GM21367 (cell line): ENCODE data around the gene NHLH2.

Source experiments
- ATAC-seq: cut with Tn5 transposase; IDR thresholded peaks from one replicate; pipeline ENCODE4 v1.9.1; 2021; ENCODE audit not compliant: unreplicated experiment

NHLH2 gene

GRCh38 chr1:115838431-115839028, 2.4 kb downstream of the NHLH2 start:
- no peak for ATAC-seq

DNA sequence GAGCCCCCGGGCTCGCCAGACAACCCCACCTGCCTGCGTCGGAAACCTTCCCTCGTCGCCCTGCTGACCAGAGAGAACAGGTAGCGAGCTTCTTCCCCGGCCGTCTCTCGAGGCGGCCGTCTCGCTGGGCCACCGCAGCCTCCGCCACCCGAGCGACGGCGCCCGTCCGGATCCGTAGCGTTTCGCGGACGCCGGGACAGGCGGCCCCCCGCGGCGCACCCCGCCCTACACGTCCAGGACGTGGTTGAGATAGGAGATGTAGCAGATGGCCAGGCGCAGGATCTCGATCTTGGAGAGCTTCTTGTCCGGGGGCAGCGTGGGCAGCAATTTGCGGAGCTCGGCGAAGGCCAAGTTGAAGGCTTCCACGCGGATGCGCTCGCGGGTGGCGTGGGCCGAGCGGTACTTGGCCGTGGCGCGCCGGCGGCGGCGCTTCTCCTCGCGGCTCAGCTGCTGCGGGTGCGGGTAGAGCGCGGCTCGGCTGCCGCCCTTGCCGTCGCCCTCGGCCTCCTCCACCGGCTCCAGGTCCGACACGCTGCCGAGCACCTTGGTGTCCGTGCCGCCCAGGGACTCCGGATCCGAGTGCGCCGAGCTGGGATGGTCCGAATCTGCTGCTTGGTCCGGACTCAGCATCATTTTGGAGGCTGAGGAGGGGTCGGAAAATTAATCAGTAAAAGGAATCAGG, 3.0 kb downstream of the NHLH2 start:
- ATAC-seq = no peak

DNA sequence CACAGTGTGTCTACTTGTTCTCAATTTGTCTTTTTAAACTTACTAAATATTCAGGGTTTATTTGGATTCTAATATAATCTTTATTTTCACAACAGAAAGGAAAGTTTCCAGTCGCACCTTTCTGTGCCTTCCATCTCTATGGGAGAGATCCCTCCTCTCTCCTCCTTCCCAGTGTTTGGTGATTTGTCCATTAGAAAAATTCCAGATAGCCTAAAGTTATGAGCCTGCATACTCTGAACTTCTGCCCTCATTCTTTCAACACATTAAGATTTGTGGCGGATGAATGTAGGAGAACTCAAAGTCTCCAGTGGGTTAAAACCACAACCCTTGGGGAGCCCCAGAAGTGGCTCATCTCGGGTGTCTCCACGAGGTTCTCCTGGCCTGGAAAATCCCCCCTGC, 3.6 kb downstream of the NHLH2 start:
- no peak for ATAC-seq

DNA sequence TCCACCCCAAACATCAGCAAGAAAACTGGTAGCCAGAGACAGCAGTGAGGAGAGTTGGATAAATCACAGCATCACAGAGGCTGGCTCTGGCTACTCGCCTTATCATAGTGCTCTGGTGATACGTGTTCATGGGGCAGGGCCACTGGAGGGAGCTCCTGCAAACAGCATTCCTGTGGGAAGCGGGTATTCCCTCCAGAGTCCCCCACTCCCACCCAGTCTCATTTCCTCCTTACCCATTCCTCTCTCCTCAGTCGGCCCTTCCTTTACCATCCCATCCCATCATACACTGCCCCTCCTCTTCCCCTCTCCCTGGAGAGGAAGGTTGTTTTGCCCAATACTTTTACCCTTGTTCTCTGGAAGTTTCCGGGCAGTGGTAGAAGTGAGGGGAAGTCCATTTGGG, 7.1 kb downstream of the NHLH2 start:
- ATAC-seq = no peak

DNA sequence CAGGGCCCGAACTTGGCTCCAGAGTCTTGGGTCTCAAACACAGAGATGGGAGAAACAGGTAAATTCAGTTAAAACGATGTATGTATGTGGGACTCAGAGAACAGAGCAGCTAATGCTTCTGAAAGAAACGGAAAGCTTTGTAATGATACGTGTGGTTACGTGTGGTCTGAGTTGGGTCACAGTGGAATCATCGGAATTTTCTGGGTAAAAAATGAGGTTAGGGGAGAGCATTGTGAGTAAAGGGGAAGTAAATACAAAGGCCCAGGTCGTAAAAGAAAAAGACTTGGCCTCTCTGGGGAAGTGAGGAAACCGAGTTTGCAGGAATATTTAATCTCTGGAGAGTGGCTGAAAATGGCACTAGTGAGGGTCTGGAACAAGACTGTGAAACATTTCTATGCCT, 8.3 kb downstream of the NHLH2 start:
- ATAC-seq = no peak

GRCh38 chr1:115830963-115831362, 10.0 kb downstream of the NHLH2 start:
- no peak for ATAC-seq

DNA sequence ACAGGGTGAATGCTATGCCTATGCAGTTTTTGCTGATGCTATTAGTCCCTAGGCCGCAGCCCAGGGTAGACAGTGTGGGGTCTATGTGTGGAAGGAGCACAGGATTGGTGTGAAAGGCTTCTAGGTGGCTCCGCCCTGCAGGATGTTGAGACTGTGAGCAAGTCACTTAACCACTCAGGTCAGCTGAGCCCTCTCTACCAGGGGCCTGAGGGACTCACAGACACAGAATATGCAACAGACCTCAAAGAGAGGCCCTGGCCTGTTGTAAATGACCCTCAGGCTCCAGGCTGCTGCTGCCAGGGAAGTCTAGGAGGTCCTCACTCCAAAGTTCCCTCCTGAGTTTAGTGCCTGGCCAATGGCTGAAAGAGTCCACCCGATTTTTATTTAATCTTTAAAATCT, 11.0 kb downstream of the NHLH2 start:
- ATAC-seq = no peak

GRCh38 chr1:115829023-115829674, 11.8 kb downstream of the NHLH2 start:
- no peak for ATAC-seq

- no peak for ATAC-seq
Observed at GRCh38 chr1:115828101-115829022, 12.6 kb downstream of the NHLH2 start.

- no peak for ATAC-seq
Observed at GRCh38 chr1:115827452-115828044, 13.4 kb downstream of the NHLH2 start.

DNA sequence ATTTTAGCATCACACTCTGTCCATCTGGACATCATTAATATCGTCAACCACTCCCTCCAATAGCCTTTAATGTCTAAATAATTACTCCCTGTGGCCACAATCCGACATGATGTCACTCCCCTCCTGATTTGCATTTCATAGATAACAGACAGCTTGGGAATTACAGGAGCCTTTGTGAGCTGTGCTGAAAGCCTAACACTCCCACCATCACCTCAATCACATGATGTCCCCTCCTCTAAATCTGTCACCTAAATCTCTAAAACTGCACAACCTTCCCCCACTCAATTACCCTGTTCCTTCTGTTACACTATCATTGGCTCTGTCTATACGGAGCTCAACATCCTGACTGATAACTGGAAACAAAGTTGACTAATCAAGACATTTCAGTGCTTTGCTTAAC, 14.3 kb downstream of the NHLH2 start:
- ATAC-seq = no peak

- ATAC-seq = no peak
Observed at GRCh38 chr1:115822117-115822516, 18.8 kb downstream of the NHLH2 start.

DNA sequence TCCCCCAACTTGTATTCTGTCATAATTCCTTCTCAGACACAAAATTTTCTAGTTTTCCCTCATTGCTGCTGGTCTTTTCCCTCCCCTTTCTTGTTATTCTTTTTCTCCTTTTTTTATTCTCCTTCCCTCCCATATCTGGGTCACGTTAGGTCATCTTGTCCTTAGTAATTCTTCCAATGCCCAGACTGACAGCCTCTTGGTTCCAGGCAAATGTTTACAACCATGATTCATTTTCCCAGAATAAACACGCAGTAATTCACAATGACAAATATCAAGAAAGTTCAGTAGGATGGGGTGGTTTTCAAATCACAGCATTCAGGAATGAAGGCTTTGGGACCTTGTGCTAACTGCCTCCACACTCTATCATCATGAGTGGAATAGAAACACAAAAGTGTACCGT, 25.2 kb downstream of the NHLH2 start:
- ATAC-seq = no peak

DNA sequence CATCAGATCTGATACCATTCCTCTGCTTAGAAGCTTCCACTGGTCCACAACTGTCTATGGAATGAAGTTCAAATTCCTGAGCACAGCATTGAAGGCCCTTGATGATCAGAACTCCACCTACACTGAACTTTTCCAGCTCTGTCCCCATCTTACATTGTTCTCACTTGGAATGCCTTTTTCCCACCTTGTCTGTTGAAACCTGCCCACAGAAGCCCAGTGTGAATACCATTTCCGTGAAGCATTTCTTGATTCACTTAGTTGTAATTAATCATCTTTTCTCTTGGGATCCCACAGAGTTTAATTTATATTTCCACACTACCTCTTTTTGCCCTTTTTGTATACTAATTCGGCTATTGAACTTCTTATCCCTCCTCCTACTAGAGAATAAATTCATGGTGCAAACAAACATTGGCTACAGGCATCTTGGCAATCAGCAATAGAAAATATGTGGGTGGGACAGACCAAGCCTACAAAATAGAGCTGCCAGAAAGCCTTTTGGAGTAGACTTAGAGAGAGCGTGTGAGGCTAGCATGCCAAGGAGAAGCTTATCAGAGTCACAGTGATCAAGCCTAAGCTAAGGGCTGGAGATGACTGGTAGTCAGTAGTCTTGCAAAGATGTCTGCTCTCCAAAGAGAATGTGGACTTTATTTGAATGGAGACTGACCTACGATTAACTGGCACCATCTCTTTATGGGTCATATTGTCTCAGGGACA, 26.1 kb downstream of the NHLH2 start:
- ATAC-seq = no peak

GRCh38 chr1:115813727-115814126, 27.2 kb downstream of the NHLH2 start:
- no peak for ATAC-seq

GRCh38 chr1:115811140-115811828, 29.6 kb downstream of the NHLH2 start:
- no peak for ATAC-seq

GRCh38 chr1:115810609-115811008, 30.3 kb downstream of the NHLH2 start:
- no peak for ATAC-seq

DNA sequence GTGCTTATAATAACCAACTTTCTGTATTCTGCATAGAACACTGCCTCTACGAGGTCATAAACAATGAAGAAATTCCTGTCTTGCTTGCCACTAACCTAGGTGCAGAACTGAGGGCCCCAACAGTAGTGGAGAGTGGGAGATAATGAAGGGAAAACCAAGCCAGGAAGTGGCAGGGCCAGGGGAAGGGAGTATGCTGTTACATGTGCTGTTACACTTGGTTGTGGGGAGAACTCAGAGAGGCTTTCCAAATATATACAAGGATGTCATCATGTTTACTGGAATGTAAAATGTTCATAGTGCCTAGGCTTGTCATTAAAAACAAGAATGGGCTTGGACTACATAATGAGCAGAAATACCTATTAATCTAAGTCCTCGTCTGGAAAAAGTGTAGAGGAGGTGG, 31.1 kb downstream of the NHLH2 start:
- ATAC-seq = no peak

DNA sequence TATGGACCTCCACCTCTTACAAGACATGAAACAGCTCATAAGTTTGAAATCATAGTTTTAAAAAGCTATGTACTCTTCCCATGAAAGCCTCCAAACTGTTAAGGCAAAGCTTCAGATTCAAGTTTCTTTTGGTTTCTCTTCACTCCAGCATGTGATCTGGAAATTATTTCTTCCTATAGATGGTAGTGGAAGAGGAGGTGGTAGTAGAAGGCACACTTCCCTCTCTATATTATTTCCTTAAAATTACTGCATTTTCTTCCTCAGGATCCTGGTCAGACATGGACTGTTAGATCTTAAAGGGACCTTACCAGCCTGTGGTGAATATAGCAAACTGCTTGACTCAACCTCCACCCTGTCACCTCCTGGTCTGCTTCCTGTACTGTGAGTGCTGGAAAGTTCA, 31.9 kb downstream of the NHLH2 start:
- ATAC-seq = no peak

GRCh38 chr1:115807723-115808122, 33.2 kb downstream of the NHLH2 start:
- no peak for ATAC-seq
